ENCODE data around the gene WDR5.

Gene WDR5

GRCh38 chr9:134174526-134175290 is 38.8 kb downstream of the WDR5 start:
- no peak for DNase-seq

- no peak for DNase-seq
These were observed 39.5 kb downstream of the WDR5 start for GRCh38 chr9:134175291-134175807.

DNA sequence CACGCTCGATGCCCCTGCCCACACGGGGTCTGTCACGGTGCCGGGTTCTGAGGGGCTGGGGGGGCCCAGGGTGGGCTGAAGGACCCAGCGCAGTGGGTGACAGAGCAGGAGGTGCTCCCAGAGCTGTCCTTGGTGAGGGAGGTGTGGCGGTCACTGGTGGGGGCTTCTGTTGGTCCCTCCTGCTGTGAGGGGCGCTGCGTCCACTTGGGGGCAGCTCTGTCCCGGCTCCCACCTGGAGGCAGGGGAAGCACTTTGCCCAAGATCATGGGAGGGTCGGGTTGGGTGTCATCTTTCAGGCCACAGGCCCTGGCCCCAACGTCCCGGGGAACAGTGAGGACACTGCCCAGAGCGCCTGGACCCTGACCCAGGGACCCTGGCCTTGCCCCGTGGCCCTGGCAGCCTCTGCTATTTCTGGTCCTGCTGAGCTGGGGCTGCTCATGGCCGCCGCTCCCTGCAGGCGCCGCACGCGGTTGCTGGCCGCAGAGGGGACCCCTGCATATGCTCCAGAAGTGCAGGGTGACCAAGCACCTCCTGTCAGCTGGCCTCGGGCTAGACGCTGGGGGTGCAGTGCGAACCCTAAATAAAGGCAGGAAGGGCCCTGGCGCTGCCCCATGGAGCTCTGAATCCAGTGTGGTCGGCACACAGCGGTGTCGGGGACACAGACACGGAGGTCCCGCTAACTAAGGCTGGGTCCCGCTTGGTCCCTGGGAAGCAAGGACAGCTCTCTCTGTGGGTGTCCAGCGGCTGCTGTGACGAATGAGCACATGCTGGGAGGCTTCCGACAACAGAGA is 40.1 kb downstream of the WDR5 start:
- no peak for DNase-seq

DNA sequence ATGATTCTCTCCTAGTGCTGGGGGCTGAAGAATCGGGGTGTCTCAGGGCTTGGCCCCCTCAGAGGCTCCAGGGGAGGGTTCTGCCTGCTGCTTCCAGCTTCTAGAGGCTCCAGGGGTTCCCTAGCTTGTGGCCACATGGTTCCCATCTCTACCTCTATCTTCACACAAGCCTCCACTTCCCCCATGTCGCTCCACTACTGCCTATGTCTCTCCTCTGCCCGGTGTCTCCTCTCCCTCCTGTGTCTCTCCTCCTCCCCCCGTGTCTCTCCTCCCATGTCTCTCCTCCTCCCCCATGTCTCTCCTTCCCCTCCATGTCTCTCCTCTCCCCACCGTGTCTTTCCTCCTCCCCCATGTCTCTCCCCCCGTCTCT is 40.7 kb downstream of the WDR5 start:
- DNase-seq, result no peak

DNA sequence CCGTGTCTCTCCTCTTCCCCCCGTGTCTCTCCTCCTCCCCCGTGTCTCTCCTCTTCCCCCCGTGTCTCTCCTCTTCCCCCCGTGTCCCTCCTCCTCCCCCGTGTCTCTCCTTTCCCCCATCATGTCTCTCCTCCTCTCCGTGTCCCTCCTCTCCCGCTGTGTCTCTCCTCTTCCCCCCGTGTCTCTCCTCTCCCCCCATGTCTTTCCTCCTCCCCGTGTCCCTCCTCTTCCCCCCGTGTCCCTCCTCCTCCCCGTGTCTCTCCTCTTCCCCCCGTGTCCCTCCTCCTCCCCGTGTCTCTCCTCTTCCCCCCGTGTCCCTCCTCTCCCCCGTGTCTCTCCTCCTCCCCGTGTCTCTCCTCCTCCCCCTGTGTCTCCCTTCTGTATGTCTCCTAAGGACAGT is 41.3 kb downstream of the WDR5 start:
- no peak for DNase-seq

GRCh38 chr9:134177624-134178393 is 41.9 kb downstream of the WDR5 start:
- DNase-seq, result no peak

GRCh38 chr9:134178394-134178767 is 42.5 kb downstream of the WDR5 start:
- no peak for DNase-seq

DNA sequence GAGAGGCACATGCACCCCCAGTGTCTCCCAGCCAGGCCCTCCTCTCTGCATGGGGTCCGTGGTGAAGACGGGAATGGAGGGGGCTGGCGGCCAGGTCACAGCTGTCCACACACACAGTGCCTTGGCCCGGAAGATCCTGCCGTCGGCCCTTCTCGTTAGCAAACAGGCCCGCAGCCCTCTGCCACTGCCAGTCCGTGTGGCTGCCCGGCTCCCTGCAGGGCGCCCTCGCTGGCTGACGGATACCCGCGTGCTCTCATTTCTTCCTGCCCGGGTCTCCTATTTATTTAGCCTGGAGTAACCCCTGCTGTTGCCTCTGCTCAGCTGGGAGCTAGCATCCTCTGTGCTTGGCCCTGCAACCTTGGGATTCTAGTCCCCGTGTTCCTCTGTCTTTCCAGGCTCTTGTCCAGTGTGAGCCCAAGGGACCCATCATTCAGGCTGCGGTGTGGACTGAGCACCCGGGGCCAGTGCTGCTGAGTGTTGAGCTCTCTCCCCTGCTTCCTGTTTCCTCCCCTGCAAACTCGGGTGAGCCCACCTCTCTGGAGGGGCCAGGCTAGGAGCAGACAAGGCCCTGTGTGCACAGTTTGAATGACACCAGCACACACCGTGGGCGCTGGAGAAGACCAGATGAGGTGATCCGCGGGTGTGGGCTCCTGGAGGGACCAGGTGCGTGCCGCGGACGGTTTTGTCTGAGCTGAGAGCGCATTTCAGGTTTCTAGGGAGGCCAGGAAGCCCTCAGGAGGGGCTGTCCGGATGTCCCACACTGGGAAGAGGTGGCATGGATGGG is 43.1 kb downstream of the WDR5 start:
- DNase-seq, result no peak

GRCh38 chr9:134179595-134179917 is 43.7 kb downstream of the WDR5 start:
- DNase-seq, result no peak

DNA sequence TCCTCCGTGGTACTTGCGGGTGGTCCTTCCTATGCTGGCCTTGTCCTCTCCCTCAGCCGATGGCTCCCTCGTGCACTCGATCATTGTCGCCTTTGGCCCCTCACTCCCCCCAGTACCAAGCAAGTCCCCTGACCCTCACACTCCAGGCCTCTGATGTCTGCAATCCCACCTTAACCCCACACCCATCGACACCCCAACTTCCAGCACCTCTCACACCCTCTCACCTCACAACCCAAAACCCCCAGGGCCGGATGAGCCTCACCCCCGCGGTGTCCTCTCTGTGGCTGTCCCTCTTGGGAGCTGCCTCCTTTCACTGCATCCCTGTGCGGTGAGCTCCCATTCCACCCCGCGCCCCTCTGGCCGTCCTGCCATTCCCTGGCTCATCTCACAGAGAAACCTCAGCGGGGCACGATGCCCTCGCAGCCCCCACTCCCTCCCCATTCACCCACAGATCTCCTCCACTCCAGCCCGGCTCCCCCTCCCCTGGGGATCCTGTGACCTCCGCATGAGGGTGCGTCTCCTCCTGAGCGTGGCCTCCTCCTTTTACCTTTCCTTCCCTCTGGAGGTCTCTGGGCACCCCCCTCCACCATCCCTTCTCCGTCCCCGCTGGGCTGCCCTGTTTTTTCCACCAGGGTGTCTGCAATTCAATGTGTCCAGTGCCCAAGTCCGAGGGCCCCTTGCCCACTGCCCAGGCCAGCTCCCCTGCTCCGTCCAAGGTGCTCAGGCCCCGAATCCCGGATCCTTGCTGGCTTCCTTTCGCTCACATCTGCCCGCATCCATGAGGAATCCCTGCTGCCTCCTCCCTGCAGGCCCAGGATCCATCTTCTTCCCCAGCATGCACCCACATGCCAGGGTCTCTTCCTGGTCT is 44.3 kb downstream of the WDR5 start:
- DNase-seq, result no peak

- no peak for DNase-seq
These were observed 45.1 kb downstream of the WDR5 start for GRCh38 chr9:134180786-134181647.

DNA sequence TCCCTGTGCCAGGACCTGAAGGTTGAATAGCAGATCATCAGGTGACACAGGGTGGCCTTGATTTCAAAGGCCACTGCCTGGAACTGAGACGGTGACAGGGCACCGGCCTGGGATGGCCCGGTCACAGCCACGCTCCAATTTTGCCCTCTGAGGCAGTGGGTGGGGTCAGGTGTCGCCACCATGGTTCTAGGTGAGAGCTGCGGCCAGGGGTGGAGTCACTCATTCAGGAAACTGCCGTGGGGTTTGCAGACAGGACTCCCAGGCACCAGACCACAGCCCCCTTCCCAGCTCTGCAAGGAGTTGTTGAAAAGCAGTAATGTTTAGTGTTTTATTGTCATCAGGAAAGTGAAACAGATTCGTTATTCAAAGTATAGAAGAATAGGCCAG is 45.8 kb downstream of the WDR5 start:
- no peak for DNase-seq

GRCh38 chr9:134182554-134183085 is 46.7 kb downstream of the WDR5 start:
- no peak for DNase-seq

DNA sequence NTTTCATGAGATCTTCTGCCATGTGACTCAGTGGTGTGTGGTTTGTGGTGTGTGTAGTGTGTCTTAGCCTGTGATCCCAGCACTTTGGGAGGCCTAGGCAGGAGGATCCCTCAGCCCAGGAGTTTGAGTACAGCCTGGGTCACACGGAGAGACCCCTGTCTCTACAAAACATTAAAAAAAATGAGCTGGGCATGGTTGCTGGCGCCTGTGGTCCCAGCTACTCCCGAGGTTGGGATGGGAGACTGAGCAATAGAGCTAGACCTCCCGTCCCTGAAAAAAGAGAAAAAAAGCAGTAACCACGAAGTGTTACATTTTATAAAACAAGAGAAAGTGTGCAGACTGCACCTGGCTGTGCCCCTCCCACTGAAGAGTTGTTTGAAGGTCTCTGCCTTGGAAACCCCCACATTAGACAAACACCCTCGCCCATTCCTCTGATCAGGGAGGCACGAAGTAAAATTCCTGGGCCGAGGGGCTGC is 49.7 kb downstream of the WDR5 start:
- DNase-seq, result no peak

GRCh38 chr9:134186471-134187109 is 50.7 kb downstream of the WDR5 start:
- DNase-seq, result no peak

DNA sequence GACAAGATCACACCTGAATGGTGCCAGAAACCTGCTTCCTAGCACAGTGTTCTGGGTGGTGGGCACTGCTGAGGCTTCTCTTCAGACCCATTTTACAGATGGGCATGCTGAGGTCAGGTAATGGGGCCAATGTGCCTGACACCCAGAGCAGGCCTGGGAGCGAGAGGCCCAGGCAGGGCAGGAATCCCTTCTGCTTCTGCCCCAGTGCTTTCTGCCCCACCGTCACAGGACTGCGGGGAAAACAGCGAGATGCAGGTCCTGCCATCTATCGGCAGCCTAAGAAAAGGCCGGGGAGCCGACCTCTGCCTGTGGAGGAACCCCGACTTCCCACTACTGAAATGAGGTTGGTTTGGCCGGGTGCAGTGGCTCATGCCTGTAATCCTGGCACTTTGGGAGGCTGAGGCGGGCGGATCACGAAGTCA is 51.2 kb downstream of the WDR5 start:
- DNase-seq, result no peak

DNA sequence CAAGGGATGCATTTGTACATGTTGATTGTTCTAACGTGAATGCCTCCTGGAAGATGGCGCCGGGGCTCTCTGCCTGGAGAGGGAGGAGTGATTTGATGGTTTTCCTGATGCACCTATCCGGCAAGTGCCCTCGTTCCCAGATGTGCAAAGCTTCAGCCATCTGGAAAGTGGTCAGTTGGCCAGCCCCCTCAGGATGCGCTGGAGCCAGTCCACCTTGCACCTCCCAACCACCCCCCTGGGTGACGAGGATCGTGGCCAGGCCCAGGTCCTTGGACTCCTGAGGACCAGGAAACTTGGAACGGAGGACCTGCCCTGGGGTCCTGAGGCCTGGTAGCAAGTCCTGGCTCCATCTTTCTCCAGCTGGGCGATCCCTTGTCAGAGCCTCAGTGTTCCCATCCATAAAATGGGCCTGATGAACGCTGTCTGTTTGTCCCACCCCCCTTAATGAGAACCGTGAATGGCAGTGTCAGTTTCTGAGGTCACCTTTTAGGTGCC is 52.1 kb downstream of the WDR5 start:
- DNase-seq, result no peak

DNA sequence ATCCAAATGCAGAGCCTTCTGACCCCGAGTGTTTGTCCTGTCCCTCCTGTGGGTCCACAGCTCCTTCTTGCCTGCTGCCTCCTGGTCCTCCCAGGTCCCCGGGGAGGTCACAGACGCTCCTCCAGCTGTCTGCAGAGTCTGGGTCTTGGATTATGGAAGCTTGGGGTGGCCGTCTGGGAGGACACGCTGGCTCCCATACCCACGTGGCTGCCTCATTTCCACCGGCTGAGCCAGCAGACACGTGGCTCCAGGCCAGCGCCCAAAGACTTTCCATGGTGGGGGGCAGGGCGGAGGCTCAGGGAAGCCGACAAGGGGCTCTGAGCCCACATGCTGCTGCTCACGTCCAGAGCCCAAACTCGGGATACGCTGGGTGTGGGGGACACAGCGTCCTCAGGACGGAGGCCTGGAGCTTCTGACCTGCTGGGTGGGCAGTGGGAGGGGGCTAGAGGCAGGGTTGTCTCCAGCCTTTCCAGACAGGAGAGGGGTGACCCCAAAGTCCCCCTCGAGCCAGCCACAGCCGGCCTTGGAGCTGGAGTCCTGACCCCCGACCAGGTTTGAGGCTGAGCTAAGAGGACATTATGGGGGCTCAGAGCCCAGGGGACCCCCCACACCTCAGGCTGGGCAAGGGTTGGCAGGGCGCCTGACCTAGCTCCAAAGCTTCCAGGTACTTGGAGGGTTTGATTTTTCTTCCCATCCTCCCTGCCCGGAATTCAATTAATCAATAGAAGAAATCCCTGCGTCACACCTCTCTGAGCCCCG is 52.7 kb downstream of the WDR5 start:
- DNase-seq, result no peak

GRCh38 chr9:134189145-134189469 is 53.2 kb downstream of the WDR5 start:
- DNase-seq, result no peak
